GM12878 (cell line): ENCODE results near the gene XRRA1. TPM values are rescaled to one million over a fixed set of nuclear protein-coding genes. Genes with fewer than 3 reads are reported as not detected.

ENCODE experiments used
- ATAC-seq: fragments of 200-7000 bp; cut with Tn5 transposase; 3 replicates; pipeline ENCODE4 v1.9.1; 2020; ENCODE audit warnings: mild to moderate bottlenecking, moderate library complexity
- BruUV-seq: library from RNA; stranded (reverse); fragments of 400-500 nt; replicated peaks from 2 replicates; lab custom pipeline; 2021; lab: Mats Ljungman, UMichigan
- CTCF ChIA-PET: fragments of 300-600 bp; sonication (Branson Sonifier 250); formaldehyde crosslinking; extraction: SDS; loops from one replicate; lab custom pipeline; 2021; ENCODE audit warnings: inconsistent platforms; lab: Yijun Ruan, JAX
- POLR2A ChIA-PET: fragments of 350-600 bp; formaldehyde crosslinking; extraction: SDS; loops from one replicate; lab custom pipeline; 2021; ENCODE audit warnings: inconsistent platforms; lab: Charles Lee
- RAD21 ChIA-PET: fragments of 300-600 bp; sonication (Branson Sonifier 250); formaldehyde crosslinking; loops from one replicate; lab custom pipeline; 2023; ENCODE audit warnings: antibody characterized with exemption; ENCODE audit not compliant: unreplicated experiment; lab: Charles Lee
- SMC1A ChIA-PET: fragments of 300-600 bp; sonication (Branson Sonifier 250); formaldehyde crosslinking; loops from one replicate; lab custom pipeline; 2023; ENCODE audit not compliant: unreplicated experiment, uncharacterized antibody; lab: Charles Lee
- DNase-seq: peaks from one replicate; pipeline ENCODE4 v3.0.0-alpha.2; 2011; ENCODE audit warnings: low read depth, low spot score
- FAIRE-seq: peaks from 3 replicates; lab custom pipeline; 2011; peaks lifted over from hg19 to GRCh38; lab: Jason Lieb, UNC
- H2AFZ ChIP-seq: 2 replicates; pipeline ENCODE4 v1.6.0; 2011; ENCODE audit warnings: low read depth, low read length, control low read depth; ENCODE audit not compliant: control insufficient read depth
- H3K27ac ChIP-seq: 2 replicates; pipeline ENCODE4 v1.5.1; 2011; ENCODE audit warnings: control low read depth; ENCODE audit not compliant: control insufficient read depth, insufficient read depth
- H3K27me3 ChIP-seq, 2 experiments: replicated peaks in 1 of 2; 2 replicates each; pipeline versions ENCODE4 v1.6.0 to v1.6.1; 2011; ENCODE audit warnings: low read length in 1 of 2; ENCODE audit not compliant: control insufficient read depth in 2 of 2, insufficient read depth in 2 of 2
- H3K36me3 ChIP-seq, 2 experiments: 2 replicates each; pipeline ENCODE4 v1.5.1; 2011; ENCODE audit warnings: low read length in 1 of 2; ENCODE audit not compliant: control insufficient read depth in 2 of 2, insufficient read depth in 2 of 2
- H3K4me1 ChIP-seq: 2 replicates; pipeline ENCODE4 v1.6.1; 2011; ENCODE audit warnings: mild to moderate bottlenecking, low read length, moderate library complexity, mixed read lengths; ENCODE audit not compliant: control insufficient read depth, insufficient read depth
- H3K4me2 ChIP-seq: 2 replicates; pipeline ENCODE4 v1.6.0; 2011; ENCODE audit warnings: control low read depth; ENCODE audit not compliant: control insufficient read depth, insufficient read depth
- H3K4me3 ChIP-seq: fragments of 200-600 bp; sonication (generic); 2 replicates; pipeline ENCODE4 v1.5.1; 2016
- H3K79me2 ChIP-seq: 2 replicates; pipeline ENCODE4 v1.6.0; 2011; ENCODE audit warnings: low read length; ENCODE audit not compliant: control insufficient read depth, insufficient read depth
- H3K9ac ChIP-seq: 2 replicates; pipeline ENCODE4 v1.8.0; 2011; ENCODE audit warnings: low read length, control low read depth, mixed read lengths; ENCODE audit not compliant: control insufficient read depth, insufficient read depth
- H3K9me3 ChIP-seq: replicated peaks from 3 replicates; pipeline ENCODE4 v1.5.1; 2011; ENCODE audit warnings: mild to moderate bottlenecking, low read length; ENCODE audit not compliant: control insufficient read depth, insufficient read depth
- H4K20me1 ChIP-seq: 2 replicates; pipeline ENCODE4 v1.6.0; 2011; ENCODE audit not compliant: control insufficient read depth, insufficient read depth
- BMI1 ChIP-seq: fragments of 450-650 bp; IDR thresholded peaks from 2 replicates; pipeline ENCODE4 v1.6.1; 2016; ENCODE audit warnings: mild to moderate bottlenecking, moderate library complexity, borderline replicate concordance
- EGR1 ChIP-seq, 2 experiments: IDR thresholded peaks; 1 replicate in 1 of 2; 2 replicates in 1 of 2; pipeline ENCODE4 v1.6.1; 2011 to 2012; ENCODE audit warnings: low read depth in 2 of 2, low read length in 2 of 2, borderline replicate concordance in 1 of 2, mild to moderate bottlenecking in 1 of 2, moderate library complexity in 1 of 2
- FOXM1 ChIP-seq: IDR thresholded peaks from 2 replicates; pipeline ENCODE4 v1.6.1; 2012; ENCODE audit warnings: low read depth, mild to moderate bottlenecking, inconsistent platforms, low read length, moderate library complexity
- HDAC2 ChIP-seq: fragments of 200-600 bp; sonication (generic); IDR thresholded peaks from 2 replicates; pipeline ENCODE4 v1.6.1; 2017
- RELB ChIP-seq: fragments of 450-650 bp; IDR thresholded peaks from 2 replicates; pipeline ENCODE4 v1.6.1; 2017; ENCODE audit warnings: low read depth, mild to moderate bottlenecking, moderate library complexity
- REST ChIP-seq: IDR thresholded peaks from 2 replicates; pipeline ENCODE4 v1.6.1; 2012; ENCODE audit warnings: mild to moderate bottlenecking, low read depth, low read length
- SMC3 ChIP-seq: IDR thresholded peaks from 2 replicates; pipeline ENCODE4 v1.6.1; 2011; ENCODE audit warnings: low read length, improper control_type of control experiment, borderline replicate concordance
- ZBED1 ChIP-seq: IDR thresholded peaks from 2 replicates; pipeline ENCODE4 v1.6.1; 2016; ENCODE audit warnings: borderline replicate concordance
- WGBS: methylation state at CpG from one replicate; pipeline ENCODE4 v1.1.6; 2016; ENCODE audit warnings: low lambda C conversion rate; ENCODE audit not compliant: insufficient replicate concordance, insufficient coverage; ENCODE audit errors: missing lambda C conversion rate; 5-methylcytosine and 5-hydroxymethylcytosine counted together
- in situ Hi-C: fragments of 300-500 bp; cut with MboI; formaldehyde crosslinking; loops from 9 replicates; pipeline ENCODE4 v1.14.3; 2018; ENCODE audit warnings: mixed read lengths
- intact Hi-C: fragments of 100-400 bp; cut with micrococcal nuclease; formaldehyde crosslinking; loops from one replicate; pipeline ENCODE4 v1.14.2; 2022; ENCODE audit not compliant: unreplicated experiment
- polyA plus RNA-seq, 11 experiments: library from polyadenylated mRNA; depleted of rRNA in 4 of 11; unstranded in 6 of 11; stranded (reverse) in 5 of 11; fragments of >200 nt; fragmentation: Nextera tagmentation in 4 of 11; fragmentation: Illumina TruSeq in 1 of 11; extraction: Ambion mirVana in 4 of 11; extraction: Trizol in 1 of 11; gene quantifications; 1 replicate in 1 of 11; 2 replicates in 10 of 11; pipeline versions ENCODE4 v1.2.1 to v1.2.3, GENCODE V29; 2011 to 2016; ENCODE audit warnings: inconsistent platforms in 2 of 11, missing spikeins in 2 of 11, low read depth in 1 of 11
- small RNA-seq: library from RNA; depleted of rRNA; stranded (forward); fragments of <200 nt; gene quantifications from one replicate; pipeline ENCODE3, GENCODE V24; 2014
- total RNA-seq, 4 experiments: library from RNA; depleted of rRNA in 3 of 4; stranded (reverse); fragments of >200 nt in 3 of 4; fragmentation: Illumina TruSeq in 1 of 4; extraction: Trizol in 1 of 4; gene quantifications; 2 replicates each; pipeline versions ENCODE4 v1.2.1 to v1.2.3, GENCODE V29; 2013 to 2021

XRRA1 gene
- total and polyA plus RNA-seq, 10 of the 15 experiments (the other 5 are each of a cell fraction or from before 2014, with no cell fraction given), result 2.5 to 8.8 (median 4.6) TPM

GRCh38 chr11:74791333-74792100, 157.4 kb downstream of the XRRA1 start:
- RAD21 ChIA-PET, result no interaction called here
- no peak for ATAC-seq
- FAIRE-seq, result no peak
- Histone ChIP-seq H4K20me1 (no peaks in the 10 kb centered on the region), H3K9ac (no peak overlapping the region), H3K36me3 (peaks cover 4 to 14% of the 10 kb centered on the region in 2 experiments; a peak in 3 of 4 replicates), H3K27me3 (no peaks in the 10 kb centered on the region), H3K79me2 (no peaks in the 10 kb centered on the region), H3K4me3 (no peak overlapping the region), H2AFZ (no peak overlapping the region), H3K4me1 (no peaks in the 10 kb centered on the region), H3K4me2 (no peak overlapping the region), H3K27ac (no peak overlapping the region), H3K9me3 (peaks cover 8% of the 10 kb centered on the region)
- intact Hi-C loops (no loop called here), in situ Hi-C loops (no loop called here)
- no peak for DNase-seq
- CTCF ChIA-PET, result interaction anchor here (0.7 to 1.0 kb wide), 2 partner anchors 12 to 512 kb away, joined by 3 read pairs; no protein-coding TSS in a partner anchor
- BruUV-seq, result no TSS peak
- POLR2A ChIA-PET, result no interaction called here
- SMC1A ChIA-PET, result interaction anchor here (0.6 kb wide), 1 partner anchor 55 kb away, joined by 3 read pairs; no protein-coding TSS in a partner anchor
- TF ChIP-seq FOXM1 (no peak), EGR1 (IDR thresholded peaks at IDR 0.05; ENCODE audit: borderline replicate concordance in 1 of 2, low read depth in 2 of 2, low read length in 2 of 2) (no peak), BMI1 (no peak), HDAC2 (no peak), SMC3 (no peak), RELB (no peak), REST (no peak), ZBED1 (no peak)
- WGBS, result 88% methylated on average over 9 of the region's 9 CpGs

Small RNA genes lying within 50 kb of the gene (small RNA-seq; reads per million reads assigned to genes)
- not detected for gene RN7SL239P
- gene RNU6-216P, result not detected

Other genes with a start within 250 kb of the XRRA1 start
- gene CHRDL2, start 217.7 kb downstream of the XRRA1 start, total RNA-seq (2014; rRNA removed), result not detected in 2 replicates
- not detected in 2 replicates for gene CHRDL2, start 217.7 kb downstream of the XRRA1 start, total RNA-seq (2014; rRNA removed; fragmentation: Illumina TruSeq; extraction: Trizol)
- gene CHRDL2, start 217.7 kb downstream of the XRRA1 start, total RNA-seq (2021), result not detected in 2 replicates
- not detected in 2 replicates for gene CHRDL2, start 217.7 kb downstream of the XRRA1 start, polyA plus RNA-seq (2011; rRNA removed)
- not detected in 2 replicates for gene CHRDL2, start 217.7 kb downstream of the XRRA1 start, polyA plus RNA-seq (2014; fragmentation: Illumina TruSeq; extraction: Trizol)
- gene CHRDL2, start 217.7 kb downstream of the XRRA1 start, polyA plus RNA-seq (2014; fragmentation: Nextera tagmentation; extraction: Ambion mirVana), result not detected
- gene CHRDL2, start 217.7 kb downstream of the XRRA1 start, polyA plus RNA-seq (2014; rRNA removed), result not detected in 2 replicates
- not detected for gene CHRDL2, start 217.7 kb downstream of the XRRA1 start, polyA plus RNA-seq (2016; fragmentation: Nextera tagmentation; extraction: Ambion mirVana)
- gene RNF169, start 200.2 kb downstream of the XRRA1 start, total RNA-seq (2014; rRNA removed), result 12.1 and 14.0 TPM in 2 replicates
- gene RNF169, start 200.2 kb downstream of the XRRA1 start, total RNA-seq (2014; rRNA removed; fragmentation: Illumina TruSeq; extraction: Trizol), result 13.2 and 14.1 TPM in 2 replicates
- gene RNF169, start 200.2 kb downstream of the XRRA1 start, total RNA-seq (2021), result 12.8 and 13.1 TPM in 2 replicates
- gene RNF169, start 200.2 kb downstream of the XRRA1 start, polyA plus RNA-seq (2011; rRNA removed), result 12.0 and 14.8 TPM in 2 replicates
- gene RNF169, start 200.2 kb downstream of the XRRA1 start, polyA plus RNA-seq (2014; fragmentation: Illumina TruSeq; extraction: Trizol), result 7.5 and 9.8 TPM in 2 replicates
- under 1 TPM; 0.32 to 0.42 TPM for gene RNF169, start 200.2 kb downstream of the XRRA1 start, polyA plus RNA-seq (2014; fragmentation: Nextera tagmentation; extraction: Ambion mirVana)
- gene RNF169, start 200.2 kb downstream of the XRRA1 start, polyA plus RNA-seq (2014; rRNA removed), result 5.1 and 5.2 TPM in 2 replicates
- under 1 TPM; 0.74 to 0.97 TPM for gene RNF169, start 200.2 kb downstream of the XRRA1 start, polyA plus RNA-seq (2016; fragmentation: Nextera tagmentation; extraction: Ambion mirVana)
- 40.7 and 48.3 TPM in 2 replicates for gene SPCS2, start 175 bp upstream of the XRRA1 start, total RNA-seq (2014; rRNA removed)
- 52.9 and 53.6 TPM in 2 replicates for gene SPCS2, start 175 bp upstream of the XRRA1 start, total RNA-seq (2014; rRNA removed; fragmentation: Illumina TruSeq; extraction: Trizol)
- gene SPCS2, start 175 bp upstream of the XRRA1 start, total RNA-seq (2021), result 143 and 145 TPM in 2 replicates
- gene SPCS2, start 175 bp upstream of the XRRA1 start, polyA plus RNA-seq (2011; rRNA removed), result 192 and 234 TPM in 2 replicates
- gene SPCS2, start 175 bp upstream of the XRRA1 start, polyA plus RNA-seq (2014; fragmentation: Illumina TruSeq; extraction: Trizol), result 176 and 220 TPM in 2 replicates
- 100 to 1,000 TPM; 429 to 430 TPM for gene SPCS2, start 175 bp upstream of the XRRA1 start, polyA plus RNA-seq (2014; fragmentation: Nextera tagmentation; extraction: Ambion mirVana)
- gene SPCS2, start 175 bp upstream of the XRRA1 start, polyA plus RNA-seq (2014; rRNA removed), result 192 and 236 TPM in 2 replicates
- gene SPCS2, start 175 bp upstream of the XRRA1 start, polyA plus RNA-seq (2016; fragmentation: Nextera tagmentation; extraction: Ambion mirVana), result 100 to 1,000 TPM; 636 to 661 TPM
- 17.3 and 18.1 TPM in 2 replicates for gene NEU3, start 39.8 kb upstream of the XRRA1 start, total RNA-seq (2014; rRNA removed)
- gene NEU3, start 39.8 kb upstream of the XRRA1 start, total RNA-seq (2014; rRNA removed; fragmentation: Illumina TruSeq; extraction: Trizol), result 14.8 and 15.4 TPM in 2 replicates
- 13.3 and 13.9 TPM in 2 replicates for gene NEU3, start 39.8 kb upstream of the XRRA1 start, total RNA-seq (2021)
- gene NEU3, start 39.8 kb upstream of the XRRA1 start, polyA plus RNA-seq (2011; rRNA removed), result 13.4 and 14.8 TPM in 2 replicates
- 13.4 and 13.9 TPM in 2 replicates for gene NEU3, start 39.8 kb upstream of the XRRA1 start, polyA plus RNA-seq (2014; fragmentation: Illumina TruSeq; extraction: Trizol)
- 1 to 10 TPM; 2.5 TPM for gene NEU3, start 39.8 kb upstream of the XRRA1 start, polyA plus RNA-seq (2014; fragmentation: Nextera tagmentation; extraction: Ambion mirVana)
- gene NEU3, start 39.8 kb upstream of the XRRA1 start, polyA plus RNA-seq (2014; rRNA removed), result 15.4 and 20.3 TPM in 2 replicates
- gene NEU3, start 39.8 kb upstream of the XRRA1 start, polyA plus RNA-seq (2016; fragmentation: Nextera tagmentation; extraction: Ambion mirVana), result 10 to 100 TPM in 1 of 2 experiments, 1 to 10 TPM in 1; 9.7 to 11.0 TPM
- not detected in 2 replicates for gene OR2AT4, start 147.8 kb upstream of the XRRA1 start, total RNA-seq (2014; rRNA removed)
- gene OR2AT4, start 147.8 kb upstream of the XRRA1 start, total RNA-seq (2014; rRNA removed; fragmentation: Illumina TruSeq; extraction: Trizol), result not detected in 2 replicates
- gene OR2AT4, start 147.8 kb upstream of the XRRA1 start, total RNA-seq (2021), result not detected in 2 replicates
- gene OR2AT4, start 147.8 kb upstream of the XRRA1 start, polyA plus RNA-seq (2011; rRNA removed), result 0.01 TPM in 1 of 2 replicates, not detected in the other
- not detected in 2 replicates for gene OR2AT4, start 147.8 kb upstream of the XRRA1 start, polyA plus RNA-seq (2014; fragmentation: Illumina TruSeq; extraction: Trizol)
- not detected for gene OR2AT4, start 147.8 kb upstream of the XRRA1 start, polyA plus RNA-seq (2014; fragmentation: Nextera tagmentation; extraction: Ambion mirVana)
- not detected in 2 replicates for gene OR2AT4, start 147.8 kb upstream of the XRRA1 start, polyA plus RNA-seq (2014; rRNA removed)
- not detected for gene OR2AT4, start 147.8 kb upstream of the XRRA1 start, polyA plus RNA-seq (2016; fragmentation: Nextera tagmentation; extraction: Ambion mirVana)
- 0.33 and 1.2 TPM in 2 replicates for gene SLCO2B1, start 202.0 kb upstream of the XRRA1 start, total RNA-seq (2014; rRNA removed)
- gene SLCO2B1, start 202.0 kb upstream of the XRRA1 start, total RNA-seq (2014; rRNA removed; fragmentation: Illumina TruSeq; extraction: Trizol), result 1.0 and 1.1 TPM in 2 replicates
- 1.1 and 1.8 TPM in 2 replicates for gene SLCO2B1, start 202.0 kb upstream of the XRRA1 start, total RNA-seq (2021)
- 3.5 and 4.4 TPM in 2 replicates for gene SLCO2B1, start 202.0 kb upstream of the XRRA1 start, polyA plus RNA-seq (2011; rRNA removed)
- gene SLCO2B1, start 202.0 kb upstream of the XRRA1 start, polyA plus RNA-seq (2014; fragmentation: Illumina TruSeq; extraction: Trizol), result 0.65 and 0.81 TPM in 2 replicates
- under 1 TPM in 1 of 2 experiments, not detected in 1; 0.05 TPM for gene SLCO2B1, start 202.0 kb upstream of the XRRA1 start, polyA plus RNA-seq (2014; fragmentation: Nextera tagmentation; extraction: Ambion mirVana)
- 0.48 and 0.65 TPM in 2 replicates for gene SLCO2B1, start 202.0 kb upstream of the XRRA1 start, polyA plus RNA-seq (2014; rRNA removed)
- under 1 TPM in 1 of 2 experiments, not detected in 1; 0.27 TPM for gene SLCO2B1, start 202.0 kb upstream of the XRRA1 start, polyA plus RNA-seq (2016; fragmentation: Nextera tagmentation; extraction: Ambion mirVana)